Pancreas (tissue), 10 donors: ENCODE measurements around the gene EVI5. TPM values are rescaled to one million over a fixed set of nuclear protein-coding genes. Genes with fewer than 3 reads are reported as not detected.

Experiments used
- ATAC-seq, 4 donors: fragments of 200-7000 bp; cut with Tn5 transposase; one replicate each; pipeline versions ENCODE4 v1.8.0 to v1.9.1; 2020; ENCODE audit warnings: mild to moderate bottlenecking in 4 of 4, moderate library complexity in 4 of 4
- DNase-seq, 6 donors: peaks; one replicate each; pipeline ENCODE4 v3.0.0-alpha.2; 2020
- FAIRE-seq: peaks from 2 replicates; lab custom pipeline; 2012; peaks lifted over from hg19 to GRCh38; lab: Jason Lieb, UNC
- H3K27ac ChIP-seq, 4 donors: fragments of 200-600 bp; sonication (generic); 1 replicate in 3 of 4; 2 replicates in 1 of 4; pipeline versions ENCODE4 v1.5.0 to v1.8.0; 2020
- H3K27me3 ChIP-seq, 4 donors: fragments of 200-600 bp; one replicate each; pipeline ENCODE4 v1.8.0; 2021
- H3K36me3 ChIP-seq, 3 donors: fragments of 200-600 bp; sonication (generic) in 1 of 3; one replicate each; pipeline versions ENCODE4 v1.5.0 to v1.8.0; 2020 to 2021
- H3K4me1 ChIP-seq, 3 donors: fragments of 200-600 bp; one replicate each; pipeline ENCODE4 v1.8.0; 2021
- H3K4me3 ChIP-seq, 4 donors: fragments of 200-600 bp; sonication (generic) in 2 of 4; one replicate each; pipeline versions ENCODE4 v1.5.0 to v1.8.0; 2020 to 2021
- H3K9me3 ChIP-seq, 4 donors: fragments of 200-600 bp; one replicate each; pipeline ENCODE4 v1.8.0; 2021
- WGBS, 2 donors: extraction: QIAGEN DNeasy Blood & Tissue Kit; methylation state at CpG; one replicate each; pipeline ENCODE4 v1.1.7; 2013; 5-methylcytosine and 5-hydroxymethylcytosine counted together
- intact Hi-C, 3 donors: fragments of 100-400 bp; cut with DNase I; formaldehyde crosslinking; loops; one replicate each; pipeline versions ENCODE4 v1.11.1 to v1.14.2; 2022
- polyA plus RNA-seq, 2 donors: library from polyadenylated mRNA; stranded (reverse); fragments of 200-250 nt; gene quantifications; one replicate each; pipeline ENCODE4 v1.2.3, GENCODE V29; 2013
- total RNA-seq, 6 donors: library from RNA; stranded (reverse); fragmentation: NEBNext Ultra II Directional in 4 of 6; extraction: Animal tissue kit (Norgen Biotek cat#: 25700) in 4 of 6; gene quantifications; one replicate each; pipeline versions ENCODE4 v1.2.1 to v1.2.4, GENCODE V29; 2021 to 2023
- TF ChIP-seq, protein P1 (sequence below), 4 donors: fragments of 200-600 bp; sonication (generic) in 3 of 4; IDR thresholded peaks; one replicate each; pipeline versions ENCODE4 v1.5.0 to v1.8.0; 2021; ENCODE audit warnings: antibody characterized with exemption in 4 of 4
- donor health status: healthy with polysubstance abuse.
- donor health status: DM: no; HTN: no; CAD: no; lungs with moderate emphysema.
- donor health status: DM: no; HTN: no; CAD: no.
- donor health status: control.
- donor health status: control.
- donor health status: Bipolar disorder and iron deficiency.
- donor health status: DM: yes; HTN: yes; CAD: no.
- donor health status: DM: no; HTN: no; CAD: no.
- donor health status: DM: no; HTN: no; CAD: no.
- donor health status: DM: yes; HTN: yes; CAD: no.

Gene EVI5
- total and polyA plus RNA-seq, 8 donors: 3.3 to 21.7 (median 12.7) TPM

- 70 to 71% methylated on average over 58 to 65 of the region's 65 CpGs for WGBS, 2 donors
- intact Hi-C loops: no loop called here
- TF ChIP-seq, protein P1, sequence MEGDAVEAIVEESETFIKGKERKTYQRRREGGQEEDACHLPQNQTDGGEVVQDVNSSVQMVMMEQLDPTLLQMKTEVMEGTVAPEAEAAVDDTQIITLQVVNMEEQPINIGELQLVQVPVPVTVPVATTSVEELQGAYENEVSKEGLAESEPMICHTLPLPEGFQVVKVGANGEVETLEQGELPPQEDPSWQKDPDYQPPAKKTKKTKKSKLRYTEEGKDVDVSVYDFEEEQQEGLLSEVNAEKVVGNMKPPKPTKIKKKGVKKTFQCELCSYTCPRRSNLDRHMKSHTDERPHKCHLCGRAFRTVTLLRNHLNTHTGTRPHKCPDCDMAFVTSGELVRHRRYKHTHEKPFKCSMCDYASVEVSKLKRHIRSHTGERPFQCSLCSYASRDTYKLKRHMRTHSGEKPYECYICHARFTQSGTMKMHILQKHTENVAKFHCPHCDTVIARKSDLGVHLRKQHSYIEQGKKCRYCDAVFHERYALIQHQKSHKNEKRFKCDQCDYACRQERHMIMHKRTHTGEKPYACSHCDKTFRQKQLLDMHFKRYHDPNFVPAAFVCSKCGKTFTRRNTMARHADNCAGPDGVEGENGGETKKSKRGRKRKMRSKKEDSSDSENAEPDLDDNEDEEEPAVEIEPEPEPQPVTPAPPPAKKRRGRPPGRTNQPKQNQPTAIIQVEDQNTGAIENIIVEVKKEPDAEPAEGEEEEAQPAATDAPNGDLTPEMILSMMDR (IDR thresholded peaks at IDR 0.05): no peak
- Histone ChIP-seq H3K4me1 (peaks cover 0 to 5% (median 0%) of the 10 kb centered on the region in 3 donors), H3K27ac (no peak overlapping the region), H3K36me3 (no peaks in the 10 kb centered on the region), H3K27me3 (no peaks in the 10 kb centered on the region), H3K9me3 (no peaks in the 10 kb centered on the region), H3K4me3 (no peak overlapping the region)
- peak in 2 of 6 donors; percentile 59 to 71 for DNase-seq
- FAIRE-seq: no peak
- no peak for ATAC-seq
Measured at GRCh38 chr1:92480813-92481598, 303.9 kb downstream of the EVI5 start.

DNA sequence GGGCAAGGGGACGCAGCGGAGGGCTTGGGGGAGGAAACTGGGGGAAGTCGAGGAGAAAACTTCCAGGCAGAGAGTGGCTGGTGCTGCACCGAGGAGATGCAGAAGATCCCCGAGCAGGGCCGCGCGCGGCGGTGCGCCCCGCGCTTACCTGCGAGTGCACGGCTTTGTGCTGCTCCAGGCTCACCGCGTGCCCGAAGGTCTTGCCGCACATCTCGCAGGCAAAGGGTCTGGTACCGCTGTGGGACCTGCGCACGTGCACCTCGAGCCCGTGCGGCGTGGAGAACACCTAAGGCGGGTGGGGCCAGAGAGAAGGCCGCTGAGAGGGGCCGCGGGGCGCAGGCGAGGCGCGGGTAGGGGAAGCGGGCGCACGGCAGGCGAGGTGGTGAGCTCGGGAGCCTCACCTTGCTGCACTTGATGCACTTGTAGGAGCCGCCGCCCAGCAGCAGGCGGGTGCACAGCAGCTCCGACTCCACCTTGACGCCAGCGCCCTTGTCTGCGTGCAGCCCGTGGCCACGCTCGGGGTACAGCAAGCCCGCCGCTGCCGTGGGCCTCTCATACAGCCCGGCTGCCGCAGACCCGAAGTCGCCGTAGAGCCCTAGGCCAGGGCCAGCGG is 304.6 kb downstream of the EVI5 start:
- TF ChIP-seq, protein P1 (IDR thresholded peaks at IDR 0.05): no peak
- H3K4me3 ChIP-seq: no peak overlapping the region
- ATAC-seq: no peak
- H3K9me3 ChIP-seq: no peaks in the 10 kb centered on the region
- peak in 2 of 6 donors; percentile 54 to 71 for DNase-seq
- no peak for FAIRE-seq
- H3K4me1 ChIP-seq: peaks cover 0 to 5% (median 0%) of the 10 kb centered on the region in 3 donors
- H3K36me3 ChIP-seq: no peaks in the 10 kb centered on the region
- intact Hi-C loops: no loop called here
- H3K27me3 ChIP-seq: no peaks in the 10 kb centered on the region
- 72 to 74% methylated on average over 59 of the region's 59 CpGs for WGBS, 2 donors
- H3K27ac ChIP-seq: no peak overlapping the region

GRCh38 chr1:92479587-92479986 is 305.3 kb downstream of the EVI5 start:
- no peaks in the 10 kb centered on the region for H3K36me3 ChIP-seq
- H3K4me1 ChIP-seq: peaks cover 0 to 5% (median 0%) of the 10 kb centered on the region in 3 donors
- ATAC-seq (no peak), FAIRE-seq (no peak), DNase-seq (no peak)
- TF ChIP-seq, protein P1 (IDR thresholded peaks at IDR 0.05): no peak
- H3K9me3 ChIP-seq: no peaks in the 10 kb centered on the region
- H3K27me3 ChIP-seq: no peaks in the 10 kb centered on the region
- intact Hi-C loops: no loop called here
- WGBS, 2 donors: 93 to 96% methylated on average over 9 of the region's 9 CpGs
- H3K4me3 ChIP-seq: no peak overlapping the region
- no peak overlapping the region for H3K27ac ChIP-seq

- no peak for DNase-seq
- TF ChIP-seq, protein P1 (IDR thresholded peaks at IDR 0.05): no peak
- Histone ChIP-seq H3K27ac (no peak overlapping the region), H3K36me3 (no peaks in the 10 kb centered on the region), H3K4me3 (no peak overlapping the region), H3K27me3 (no peaks in the 10 kb centered on the region), H3K4me1 (peaks cover 0 to 5% (median 0%) of the 10 kb centered on the region in 3 donors), H3K9me3 (no peaks in the 10 kb centered on the region)
- no peak for FAIRE-seq
- ATAC-seq: no peak
- WGBS, 2 donors: 93 to 95% methylated on average over 3 of the region's 3 CpGs
- intact Hi-C loops: no loop called here
Measured at GRCh38 chr1:92478393-92478792, 306.5 kb downstream of the EVI5 start.
